Panc1 (cell line): Measurements from ENCODE around the gene PIK3IP1. TPM values are rescaled to one million over a fixed set of nuclear protein-coding genes. Genes with fewer than 3 reads are reported as not detected.

Experiments
- ATAC-seq: fragments of 200-7000 bp; cut with Tn5 transposase; 2 replicates; pipeline ENCODE4 v1.9.1; 2020; ENCODE audit warnings: mild to moderate bottlenecking, moderate library complexity
- BruUV-seq: library from RNA; stranded (reverse); fragments of 400-500 nt; replicated peaks from 2 replicates; lab custom pipeline; 2021; lab: Mats Ljungman, UMichigan
- CTCF ChIA-PET: fragments of 300-600 bp; sonication (Branson Sonifier 250); formaldehyde crosslinking; loops from one replicate; lab custom pipeline; 2022; ENCODE audit warnings: antibody characterized with exemption; lab: Charles Lee
- POLR2A ChIA-PET: fragments of 300-600 bp; sonication (Branson Sonifier 250); formaldehyde crosslinking; loops from one replicate; lab custom pipeline; 2022; ENCODE audit warnings: antibody characterized with exemption; lab: Charles Lee
- DNase-seq: peaks from one replicate; pipeline ENCODE4 v3.0.0-alpha.2; 2010; ENCODE audit warnings: low read depth, low spot score
- H3K27ac ChIP-seq: 2 replicates; pipeline ENCODE4 v1.5.1; 2011; ENCODE audit warnings: mild to moderate bottlenecking, low read length, inconsistent platforms
- H3K27me3 ChIP-seq: fragments of 200-500 bp; sonication (Bioruptor generic); 2 replicates; pipeline ENCODE4 v1.6.0; 2014; ENCODE audit warnings: low read length, inconsistent platforms; ENCODE audit not compliant: control insufficient read depth, insufficient read depth
- H3K36me3 ChIP-seq: fragments of 200-500 bp; sonication (Bioruptor generic); 2 replicates; pipeline ENCODE4 v1.5.1; 2014; ENCODE audit warnings: inconsistent platforms, mild to moderate bottlenecking, low read length, moderate library complexity; ENCODE audit not compliant: control insufficient read depth, insufficient read depth
- H3K4me1 ChIP-seq: 2 replicates; pipeline ENCODE4 v1.5.1; 2011; ENCODE audit warnings: inconsistent platforms, mild to moderate bottlenecking, low read length, moderate library complexity; ENCODE audit not compliant: control insufficient read depth, insufficient read depth
- H3K4me3 ChIP-seq, 2 experiments: 2 replicates each; pipeline ENCODE4 v1.5.1; 2011 to 2012; ENCODE audit warnings: low read depth in 2 of 2, low read length in 2 of 2, mild to moderate bottlenecking in 2 of 2, inconsistent platforms in 1 of 2, moderate library complexity in 1 of 2
- H3K9me3 ChIP-seq: fragments of 200-500 bp; sonication (Bioruptor generic); 2 replicates; pipeline ENCODE4 v1.5.1; 2014; ENCODE audit warnings: low read depth, mild to moderate bottlenecking, inconsistent platforms, low read length, moderate library complexity; ENCODE audit not compliant: control insufficient read depth, insufficient read depth
- CTCF ChIP-seq: fragments of 450-650 bp; IDR thresholded peaks from 2 replicates; pipeline ENCODE4 v1.5.1; 2017; ENCODE audit warnings: mild to moderate bottlenecking
- POLR2AphosphoS5 ChIP-seq: IDR thresholded peaks from 2 replicates; pipeline ENCODE4 v1.6.1; 2012; ENCODE audit warnings: mild to moderate bottlenecking, low read depth, low read length, moderate library complexity
- REST ChIP-seq, 2 experiments: IDR thresholded peaks; 2 replicates each; pipeline ENCODE4 v1.6.1; 2011 to 2012; ENCODE audit warnings: low read depth in 2 of 2, control low read depth in 1 of 2, low read length in 1 of 2, mild to moderate bottlenecking in 1 of 2, moderate library complexity in 1 of 2; ENCODE audit not compliant: insufficient read depth in 1 of 2
- SIN3A ChIP-seq: IDR thresholded peaks from 2 replicates; pipeline ENCODE4 v1.6.1; 2012; ENCODE audit warnings: low read depth, mild to moderate bottlenecking, low read length, moderate library complexity, borderline replicate concordance; ENCODE audit not compliant: insufficient read depth
- TCF7L2 ChIP-seq: IDR thresholded peaks from 2 replicates; pipeline ENCODE4 v1.6.1; 2011; ENCODE audit warnings: mild to moderate bottlenecking, low read depth, low read length, inconsistent platforms
- in situ Hi-C: cut with HindIII; loops from 2 replicates; pipeline ENCODE4 v1.10.0; 2016; ENCODE audit warnings: low sequenced_read_pairs, low pct_unique_long_range_greater_than_20kb
- intact Hi-C: fragments of 100-400 bp; cut with micrococcal nuclease; formaldehyde crosslinking; loops from one replicate; pipeline ENCODE4 v1.10.0; 2022; ENCODE audit not compliant: unreplicated experiment
- total RNA-seq: library from RNA; stranded (reverse); gene quantifications from one replicate; pipeline ENCODE4 v1.2.1, GENCODE V29; 2021; ENCODE audit not compliant: unreplicated experiment

PIK3IP1 gene
- total RNA-seq, 1 experiment from 2014 or later, result 3.6 TPM

- ChIA-PET POLR2A (no interaction called here), CTCF (interaction anchor here (0.5 kb wide), 1 partner anchor 1549 kb away, joined by 3 read pairs; no protein-coding TSS in a partner anchor)
- in situ Hi-C loops, result no loop called here
- DNase-seq (no peak), ATAC-seq (no peak)
- no TSS peak for BruUV-seq
- H3K27me3 ChIP-seq, result no peaks in the 10 kb centered on the region
- H3K9me3 ChIP-seq, result no peaks in the 10 kb centered on the region
- TF ChIP-seq CTCF (no peak), SIN3A (no peak), POLR2AphosphoS5 (no peak)
- no peaks in the 10 kb centered on the region; the same call in 1 of the 2 replicates for H3K36me3 ChIP-seq
- H3K4me3 ChIP-seq, result no peak overlapping the region
- intact Hi-C loops, result no loop called here
- H3K27ac ChIP-seq, result no peak overlapping the region
- no peaks in the 10 kb centered on the region for H3K4me1 ChIP-seq
Observed at GRCh38 chr22:31332886-31333285, 40.6 kb upstream of the PIK3IP1 start.

- no peak for DNase-seq
- no peaks in the 10 kb centered on the region for H3K4me1 ChIP-seq
- ATAC-seq, result no peak
- no peaks in the 10 kb centered on the region for H3K9me3 ChIP-seq
- intact Hi-C loops (no loop called here), in situ Hi-C loops (no loop called here)
- H3K4me3 ChIP-seq, result no peak overlapping the region
- POLR2A ChIA-PET, result no interaction called here
- BruUV-seq, result no TSS peak
- no peaks in the 10 kb centered on the region for H3K27me3 ChIP-seq
- CTCF ChIA-PET, result interaction anchor here (0.6 kb wide), 1 partner anchor 9 kb away, joined by 6 read pairs; no protein-coding TSS in a partner anchor
- H3K36me3 ChIP-seq, result no peaks in the 10 kb centered on the region; the same call in 1 of the 2 replicates
- H3K27ac ChIP-seq, result no peak overlapping the region
- no peak for TF ChIP-seq CTCF
- no peak for TF ChIP-seq SIN3A
- TF ChIP-seq REST (IDR thresholded peaks at IDR 0.05; ENCODE audit: insufficient read depth in 1 of 2, low read depth in 2 of 2, low read length in 1 of 2), result no peak
- no peak for TF ChIP-seq TCF7L2
Observed at GRCh38 chr22:31332010-31332409, 39.7 kb upstream of the PIK3IP1 start.
